Tibial nerve (tissue), 4 donors: ENCODE data around the gene ZNF714. TPM values are rescaled to one million over a fixed set of nuclear protein-coding genes. Genes with fewer than 3 reads are reported as not detected.
A peak's percentile ranks its signal among the peaks of the same experiment; 100 is the strongest.

ENCODE experiments used
- DNase-seq, 2 donors: peaks; one replicate each; pipeline ENCODE4 v3.0.0-alpha.2; 2019; ENCODE audit warnings: low spot score in 2 of 2
- H3K27ac ChIP-seq, 4 donors: fragments of 200-600 bp; sonication (generic) in 3 of 4; one replicate each; pipeline ENCODE4 v1.5.1; 2017 to 2019; ENCODE audit warnings: mild to moderate bottlenecking in 1 of 4
- H3K27me3 ChIP-seq, 2 donors: fragments of 200-600 bp; sonication (generic) in 1 of 2; one replicate each; pipeline versions ENCODE4 v1.5.1 to v1.6.0; 2017 to 2019
- H3K36me3 ChIP-seq, 3 donors: fragments of 200-600 bp; sonication (generic); one replicate each; pipeline ENCODE4 v1.5.1; 2018 to 2019
- H3K4me1 ChIP-seq, 4 donors: fragments of 200-600 bp; sonication (generic) in 3 of 4; one replicate each; pipeline ENCODE4 v1.5.1; 2017 to 2019
- H3K4me3 ChIP-seq, 4 donors: fragments of 200-600 bp; sonication (generic) in 3 of 4; one replicate each; pipeline ENCODE4 v1.5.1; 2017 to 2019; ENCODE audit warnings: mild to moderate bottlenecking in 1 of 4, moderate library complexity in 1 of 4
- H3K9me3 ChIP-seq, 4 donors: fragments of 200-600 bp; sonication (generic) in 3 of 4; one replicate each; pipeline ENCODE4 v1.5.1; 2017 to 2019
- CTCF ChIP-seq, 5 experiments: fragments of 200-600 bp in 3 of 5; fragments of 450-650 bp in 2 of 5; sonication (generic) in 3 of 5; IDR thresholded peaks; one replicate each; pipeline ENCODE4 v1.5.1; 2016 to 2019; ENCODE audit warnings: antibody characterized with exemption in 5 of 5, mild to moderate bottlenecking in 3 of 5, moderate library complexity in 2 of 5
- EP300 ChIP-seq, 2 donors: sonication (generic); formaldehyde crosslinking; IDR thresholded peaks; one replicate each; pipeline ENCODE4 v1.6.1; 2017; ENCODE audit warnings: antibody characterized with exemption in 2 of 2, mild to moderate bottlenecking in 1 of 2
- POLR2A ChIP-seq, 2 donors: fragments of 450-650 bp; IDR thresholded peaks; one replicate each; pipeline ENCODE4 v1.6.1; 2017; ENCODE audit warnings: antibody characterized with exemption in 2 of 2, mild to moderate bottlenecking in 2 of 2, moderate library complexity in 2 of 2
- WGBS, 2 donors: methylation state at CpG; one replicate each; pipeline ENCODE4 v1.1.5; 2018; 5-methylcytosine and 5-hydroxymethylcytosine counted together
- total RNA-seq, 4 donors: library from RNA; depleted of rRNA; stranded (reverse); fragments of >200 nt; gene quantifications; one replicate each; pipeline ENCODE4 v1.1.0, GENCODE V29; 2016

Gene ZNF714
- total RNA-seq, result 1 to 10 TPM; 1.8 to 9.8 (median 5.0) TPM

GRCh38 chr19:21082011-21082975, at the start of gene ZNF714:
Gene ZNF714 (plus strand): TSS chr19:21082203. CDS start chr19:21098269, 16,066 bp downstream.
- TF ChIP-seq EP300 (IDR thresholded peaks at IDR 0.05), result peak in 1 of 2 donors; percentile 37
- TF ChIP-seq CTCF (IDR thresholded peaks at IDR 0.05), result no peak
- TF ChIP-seq POLR2A (IDR thresholded peaks at IDR 0.05), result peak in 1 of 2 donors; percentile 35
- WGBS, 2 donors, result 0 to 54% methylated on average over 36 to 38 of the region's 38 CpGs

GRCh38 chr19:21045028-21045427, 37.0 kb upstream of the ZNF714 start:
- peaks cover 0 to 70% (median 16%) of the 10 kb centered on the region in 4 donors for H3K9me3 ChIP-seq
- peaks cover 0 to 86% (median 11%) of the 10 kb centered on the region in 3 donors for H3K36me3 ChIP-seq
- H3K27me3 ChIP-seq, result no peaks in the 10 kb centered on the region
- no peak for DNase-seq
- no peak overlapping the region for H3K4me3 ChIP-seq
- H3K27ac ChIP-seq, result no peak overlapping the region
- TF ChIP-seq EP300 (IDR thresholded peaks at IDR 0.05) (no peak), POLR2A (IDR thresholded peaks at IDR 0.05) (no peak), CTCF (IDR thresholded peaks at IDR 0.05) (no peak)
- H3K4me1 ChIP-seq, result no peaks in the 10 kb centered on the region

More at GRCh38 chr19:21082011-21082975, at the start of gene ZNF714:
- Histone ChIP-seq H3K4me1 (peaks cover 0 to 11% (median 0%) of the 10 kb centered on the region in 4 donors), H3K9me3 (no peaks in the 10 kb centered on the region), H3K27me3 (no peaks in the 10 kb centered on the region), H3K36me3 (no peaks in the 10 kb centered on the region), H3K27ac (peak within 1 kb of the TSS in 2 of 4 donors; percentile 71 to 72), H3K4me3 (peak within 1 kb of the TSS; percentile 28 to 67 (median 56))
- peak; percentile 80 to 90 for DNase-seq

- TF ChIP-seq CTCF (IDR thresholded peaks at IDR 0.05) (no peak), POLR2A (IDR thresholded peaks at IDR 0.05) (no peak), EP300 (IDR thresholded peaks at IDR 0.05) (no peak)
These were observed 35.5 kb upstream of the ZNF714 start for GRCh38 chr19:21046489-21046888.

GRCh38 chr19:21047716-21048115, 34.3 kb upstream of the ZNF714 start:
- Histone ChIP-seq H3K4me1 (no peaks in the 10 kb centered on the region), H3K9me3 (peaks cover 0 to 86% (median 22%) of the 10 kb centered on the region in 4 donors), H3K27ac (no peak overlapping the region), H3K27me3 (no peaks in the 10 kb centered on the region), H3K4me3 (no peak overlapping the region), H3K36me3 (peaks cover 0 to 91% (median 11%) of the 10 kb centered on the region in 3 donors)
- TF ChIP-seq EP300 (IDR thresholded peaks at IDR 0.05), result no peak
- TF ChIP-seq POLR2A (IDR thresholded peaks at IDR 0.05), result no peak
- no peak for TF ChIP-seq CTCF (IDR thresholded peaks at IDR 0.05)
- DNase-seq, result no peak
- 99 to 100% methylated on average over 2 of the region's 2 CpGs for WGBS, 2 donors

More at GRCh38 chr19:21046489-21046888, 35.5 kb upstream of the ZNF714 start:
- peaks cover 0 to 80% (median 19%) of the 10 kb centered on the region in 4 donors for H3K9me3 ChIP-seq
- H3K27me3 ChIP-seq, result no peaks in the 10 kb centered on the region
- WGBS, 2 donors, result 97% methylated on average over 3 of the region's 3 CpGs
- H3K4me3 ChIP-seq, result no peak overlapping the region
- H3K36me3 ChIP-seq, result peaks cover 0 to 91% (median 11%) of the 10 kb centered on the region in 3 donors
- no peak overlapping the region for H3K27ac ChIP-seq
- no peak for DNase-seq
- no peaks in the 10 kb centered on the region for H3K4me1 ChIP-seq

- Histone ChIP-seq H3K9me3 (peaks cover 0 to 66% (median 23%) of the 10 kb centered on the region in 4 donors), H3K4me1 (no peaks in the 10 kb centered on the region), H3K27ac (no peak overlapping the region), H3K4me3 (no peak overlapping the region), H3K36me3 (peaks cover 4 to 96% (median 22%) of the 10 kb centered on the region in 3 donors), H3K27me3 (no peaks in the 10 kb centered on the region)
- 96 to 99% methylated on average over 5 of the region's 5 CpGs for WGBS, 2 donors
- no peak for DNase-seq
- TF ChIP-seq CTCF (IDR thresholded peaks at IDR 0.05), result no peak
- no peak for TF ChIP-seq EP300 (IDR thresholded peaks at IDR 0.05)
- TF ChIP-seq POLR2A (IDR thresholded peaks at IDR 0.05), result no peak
These were observed 29.1 kb upstream of the ZNF714 start for GRCh38 chr19:21052902-21053301.
